ENCODE data around the gene AMIGO3.

AMIGO3 gene

DNA sequence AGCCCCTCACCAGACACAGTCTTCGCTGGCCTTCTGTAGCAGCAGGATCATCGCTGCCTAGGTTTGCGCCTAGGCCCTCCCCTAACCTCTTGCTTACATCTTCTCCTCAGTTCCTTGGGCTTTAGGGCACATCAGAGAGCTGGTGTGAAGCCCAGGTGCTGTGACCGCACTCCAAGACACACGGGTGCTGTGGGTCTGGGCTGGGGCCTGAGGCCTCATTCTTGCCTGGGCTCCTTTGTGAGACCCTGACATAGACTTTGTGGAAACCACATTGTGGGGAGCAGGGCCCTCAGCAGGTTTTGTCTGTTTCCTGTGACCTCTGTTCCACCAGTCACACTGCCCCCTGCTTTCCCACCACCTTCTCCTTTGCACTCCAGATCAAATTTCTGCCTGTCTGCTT is 8.0 kb downstream of the AMIGO3 start:
- no peak overlapping the region for H3K27ac ChIP-seq
- TF ChIP-seq ZFX (IDR thresholded peaks at IDR 0.05; ENCODE audit: borderline replicate concordance) = no peak
- TF ChIP-seq, protein P1, sequence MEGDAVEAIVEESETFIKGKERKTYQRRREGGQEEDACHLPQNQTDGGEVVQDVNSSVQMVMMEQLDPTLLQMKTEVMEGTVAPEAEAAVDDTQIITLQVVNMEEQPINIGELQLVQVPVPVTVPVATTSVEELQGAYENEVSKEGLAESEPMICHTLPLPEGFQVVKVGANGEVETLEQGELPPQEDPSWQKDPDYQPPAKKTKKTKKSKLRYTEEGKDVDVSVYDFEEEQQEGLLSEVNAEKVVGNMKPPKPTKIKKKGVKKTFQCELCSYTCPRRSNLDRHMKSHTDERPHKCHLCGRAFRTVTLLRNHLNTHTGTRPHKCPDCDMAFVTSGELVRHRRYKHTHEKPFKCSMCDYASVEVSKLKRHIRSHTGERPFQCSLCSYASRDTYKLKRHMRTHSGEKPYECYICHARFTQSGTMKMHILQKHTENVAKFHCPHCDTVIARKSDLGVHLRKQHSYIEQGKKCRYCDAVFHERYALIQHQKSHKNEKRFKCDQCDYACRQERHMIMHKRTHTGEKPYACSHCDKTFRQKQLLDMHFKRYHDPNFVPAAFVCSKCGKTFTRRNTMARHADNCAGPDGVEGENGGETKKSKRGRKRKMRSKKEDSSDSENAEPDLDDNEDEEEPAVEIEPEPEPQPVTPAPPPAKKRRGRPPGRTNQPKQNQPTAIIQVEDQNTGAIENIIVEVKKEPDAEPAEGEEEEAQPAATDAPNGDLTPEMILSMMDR (IDR thresholded peaks at IDR 0.05) = no peak

DNA sequence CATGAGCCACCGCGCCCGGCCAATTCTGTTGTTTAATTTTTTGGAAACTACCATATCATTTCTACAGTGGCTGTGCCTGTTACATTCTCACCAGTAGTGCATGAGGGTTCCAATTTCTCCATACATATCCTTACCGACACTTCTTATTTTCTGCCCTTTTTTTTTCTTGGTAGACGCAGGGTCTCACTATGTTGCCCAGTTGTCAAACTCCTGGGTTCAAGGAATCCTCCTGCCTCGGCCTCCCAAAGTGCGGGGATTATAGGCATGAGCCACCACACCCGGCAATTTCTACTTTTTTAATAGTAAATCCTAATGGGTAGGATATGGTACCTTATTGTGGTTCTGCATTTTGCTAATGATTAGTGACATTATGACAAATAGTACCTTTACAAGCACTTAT is 9.6 kb downstream of the AMIGO3 start:
- no peak overlapping the region for H3K27ac ChIP-seq
- no peak for TF ChIP-seq ZFX (IDR thresholded peaks at IDR 0.05; ENCODE audit: borderline replicate concordance)
- TF ChIP-seq, protein P1 (IDR thresholded peaks at IDR 0.05) = no peak

DNA sequence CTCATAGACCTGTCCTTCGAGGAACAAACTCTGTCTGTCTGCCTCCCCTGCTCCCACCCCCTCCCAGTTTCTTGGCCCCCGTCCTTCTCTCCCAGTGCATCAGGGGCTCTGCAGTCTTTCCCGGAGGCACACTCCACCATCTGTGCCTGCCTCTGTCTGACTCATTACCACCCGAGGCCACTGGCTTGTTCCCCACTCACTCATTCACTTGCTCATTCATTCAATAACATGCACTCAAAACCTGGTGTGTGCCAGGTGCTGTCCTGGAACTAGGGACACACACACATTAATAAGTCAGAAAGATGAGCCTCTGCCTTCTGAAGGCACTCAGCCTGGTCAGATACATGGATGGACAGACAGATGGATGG is 12.4 kb downstream of the AMIGO3 start:
- TF ChIP-seq, protein P1 (IDR thresholded peaks at IDR 0.05) = no peak
- TF ChIP-seq ZFX (IDR thresholded peaks at IDR 0.05; ENCODE audit: borderline replicate concordance) = no peak
- H3K27ac ChIP-seq = no peak overlapping the region

DNA sequence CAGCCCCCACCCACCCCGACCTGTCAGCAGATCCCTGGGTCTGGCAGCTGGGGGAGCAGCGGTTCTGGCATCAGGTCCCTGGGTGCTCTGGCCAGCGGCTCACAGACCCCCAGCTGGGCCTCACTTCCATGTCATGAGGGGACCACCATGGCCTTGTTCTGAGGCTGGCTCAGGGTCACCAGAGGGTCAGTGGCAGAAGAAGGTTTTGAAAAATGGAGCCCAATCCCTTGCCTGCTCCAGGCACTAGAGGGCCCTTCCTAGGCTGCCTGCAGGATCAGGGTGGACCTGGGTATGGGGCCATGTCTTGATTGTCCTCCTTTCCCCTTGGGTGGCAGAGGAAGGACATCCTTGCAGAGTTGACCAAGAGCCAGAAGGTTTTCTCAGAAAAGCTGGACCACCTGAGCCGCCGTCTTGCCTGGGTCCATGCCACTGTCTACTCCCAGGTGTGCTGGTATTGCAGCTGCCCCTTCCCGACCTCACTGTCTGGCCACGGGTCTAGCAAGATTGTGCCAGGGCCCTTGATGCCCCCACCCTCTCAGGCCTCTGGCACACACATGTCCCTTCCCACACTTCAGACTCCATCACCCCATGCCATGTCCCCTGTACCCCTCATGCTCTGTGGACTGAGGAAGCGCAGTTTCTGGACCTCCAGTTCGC is 12.9 kb downstream of the AMIGO3 start:
- H3K27ac ChIP-seq = no peak overlapping the region
- no peak for TF ChIP-seq ZFX (IDR thresholded peaks at IDR 0.05; ENCODE audit: borderline replicate concordance)
- TF ChIP-seq, protein P1 (IDR thresholded peaks at IDR 0.05) = no peak

DNA sequence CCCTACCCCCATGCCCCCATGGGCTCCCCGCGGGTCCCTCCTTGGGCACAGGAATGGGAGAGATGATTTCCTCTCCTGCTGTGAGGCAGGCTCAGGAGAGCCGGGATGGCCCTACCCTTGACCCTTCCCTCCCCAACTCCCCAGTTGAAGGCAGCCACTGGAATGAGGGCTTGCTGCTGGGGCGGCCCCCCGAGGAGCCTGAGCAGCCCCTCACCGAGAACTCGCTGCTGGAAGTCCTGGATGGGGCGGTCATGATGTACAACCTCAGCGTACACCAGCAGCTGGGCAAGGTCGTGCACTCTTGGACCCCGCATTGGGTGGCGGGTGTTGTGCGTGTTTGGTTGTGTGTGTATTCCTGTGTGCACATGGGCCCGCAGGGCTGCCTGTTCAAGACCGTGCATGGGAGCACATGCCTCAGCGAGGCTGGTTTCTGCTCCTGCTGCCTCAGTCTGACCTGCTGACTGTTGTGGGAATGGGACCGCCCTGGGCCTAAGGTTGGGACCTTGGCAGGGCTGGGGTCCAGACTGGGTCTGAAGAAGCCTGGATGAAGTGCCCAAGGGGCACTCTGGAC is 14.0 kb downstream of the AMIGO3 start:
- no peak overlapping the region for H3K27ac ChIP-seq
- TF ChIP-seq ZFX (IDR thresholded peaks at IDR 0.05; ENCODE audit: borderline replicate concordance) = no peak
- TF ChIP-seq, protein P1 (IDR thresholded peaks at IDR 0.05) = no peak

DNA sequence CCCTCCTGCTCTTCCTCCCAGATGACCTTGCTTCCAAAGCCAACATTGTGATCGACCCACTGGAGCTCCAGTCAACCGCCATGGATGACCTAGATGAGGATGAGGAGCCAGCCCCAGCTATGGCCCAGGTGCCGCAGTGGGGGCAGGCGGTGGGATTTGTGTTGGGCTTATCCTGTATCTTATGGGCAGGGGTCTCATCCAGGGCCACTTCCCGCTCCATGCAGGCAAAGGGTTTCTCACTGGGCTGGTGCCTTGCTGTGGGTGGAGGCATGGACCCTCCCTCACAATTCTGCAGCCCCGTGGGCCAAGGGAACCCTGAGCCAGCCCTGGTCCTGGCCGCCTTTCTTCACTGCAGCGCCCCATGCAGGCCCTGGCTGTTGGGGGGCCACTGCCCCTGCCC is 14.9 kb downstream of the AMIGO3 start:
- TF ChIP-seq, protein P1 (IDR thresholded peaks at IDR 0.05) = no peak
- no peak for TF ChIP-seq ZFX (IDR thresholded peaks at IDR 0.05; ENCODE audit: borderline replicate concordance)
- no peak overlapping the region for H3K27ac ChIP-seq

DNA sequence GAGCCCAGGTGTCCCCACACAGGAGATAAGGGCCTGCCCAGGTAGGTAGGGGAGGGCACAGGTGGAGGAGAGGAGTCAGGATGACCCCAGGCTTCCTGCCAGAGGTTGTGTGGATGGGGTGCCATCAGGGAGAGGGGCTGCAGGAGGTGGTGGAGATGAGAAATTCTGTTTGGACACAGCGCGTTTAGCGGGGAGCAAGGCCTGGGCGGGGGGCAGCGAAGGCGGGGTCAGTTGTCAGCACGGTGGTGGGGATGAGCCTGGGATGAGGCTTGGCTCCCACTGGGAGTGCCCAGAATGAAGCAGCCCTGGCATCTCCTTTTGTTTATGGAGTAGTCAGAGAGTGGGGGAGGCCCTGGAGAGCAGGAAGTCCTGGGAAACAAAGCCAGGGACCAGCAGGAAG is 15.5 kb downstream of the AMIGO3 start:
- no peak overlapping the region for H3K27ac ChIP-seq
- TF ChIP-seq, protein P1 (IDR thresholded peaks at IDR 0.05) = no peak
- TF ChIP-seq ZFX (IDR thresholded peaks at IDR 0.05; ENCODE audit: borderline replicate concordance) = no peak
